ENCODE data around the gene MROH2A. TPM values are rescaled to one million over a fixed set of nuclear protein-coding genes. Genes with fewer than 3 reads are reported as not detected.

Gene MROH2A
- total RNA-seq, 4 donors from 2014 or later = not detected

DNA sequence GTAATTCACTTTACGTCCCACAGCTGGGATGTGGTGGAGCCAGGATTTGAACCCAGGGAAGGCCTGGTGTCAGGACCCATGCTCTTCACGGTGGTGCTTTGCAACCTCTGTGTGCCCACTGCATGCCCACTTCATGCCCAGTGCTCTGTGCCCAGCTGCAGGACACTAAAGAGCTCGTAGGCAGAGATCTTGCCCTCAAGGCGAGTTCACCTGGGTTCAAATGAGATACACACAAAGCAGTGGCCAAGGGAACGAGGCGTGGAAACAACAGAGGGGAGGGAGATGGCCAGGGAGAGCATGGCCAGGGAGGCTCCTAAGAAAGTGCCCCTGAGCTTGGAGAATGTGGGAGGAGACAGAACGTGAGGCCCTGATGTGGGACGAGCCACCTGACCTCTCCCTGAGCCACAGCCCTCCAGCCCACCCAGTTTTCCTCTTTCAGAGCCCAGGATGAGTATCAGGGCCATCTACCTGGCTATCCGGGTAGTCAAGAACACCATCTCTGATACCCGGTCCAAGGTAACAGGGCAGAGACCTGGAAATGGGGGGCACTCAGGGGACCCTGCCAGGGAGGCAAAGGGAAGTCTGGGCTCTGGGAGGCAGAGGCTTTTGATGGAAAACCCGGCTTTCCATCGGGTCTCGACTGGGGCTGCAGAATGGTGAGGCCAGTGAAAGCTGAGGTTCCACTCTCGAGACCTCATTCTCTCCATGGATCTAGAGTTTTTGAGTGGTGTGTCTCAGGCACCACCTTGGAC is 20.4 kb downstream of the MROH2A start:
- DNase-seq (ENCODE audit: low spot score in 2 of 2) = no peak
- H3K27me3 ChIP-seq = no peaks in the 10 kb centered on the region
- WGBS, 2 donors = 72 to 77% methylated on average over 14 of the region's 14 CpGs
- no peak overlapping the region for H3K27ac ChIP-seq
- no peaks in the 10 kb centered on the region for H3K36me3 ChIP-seq
- TF ChIP-seq, protein P1, sequence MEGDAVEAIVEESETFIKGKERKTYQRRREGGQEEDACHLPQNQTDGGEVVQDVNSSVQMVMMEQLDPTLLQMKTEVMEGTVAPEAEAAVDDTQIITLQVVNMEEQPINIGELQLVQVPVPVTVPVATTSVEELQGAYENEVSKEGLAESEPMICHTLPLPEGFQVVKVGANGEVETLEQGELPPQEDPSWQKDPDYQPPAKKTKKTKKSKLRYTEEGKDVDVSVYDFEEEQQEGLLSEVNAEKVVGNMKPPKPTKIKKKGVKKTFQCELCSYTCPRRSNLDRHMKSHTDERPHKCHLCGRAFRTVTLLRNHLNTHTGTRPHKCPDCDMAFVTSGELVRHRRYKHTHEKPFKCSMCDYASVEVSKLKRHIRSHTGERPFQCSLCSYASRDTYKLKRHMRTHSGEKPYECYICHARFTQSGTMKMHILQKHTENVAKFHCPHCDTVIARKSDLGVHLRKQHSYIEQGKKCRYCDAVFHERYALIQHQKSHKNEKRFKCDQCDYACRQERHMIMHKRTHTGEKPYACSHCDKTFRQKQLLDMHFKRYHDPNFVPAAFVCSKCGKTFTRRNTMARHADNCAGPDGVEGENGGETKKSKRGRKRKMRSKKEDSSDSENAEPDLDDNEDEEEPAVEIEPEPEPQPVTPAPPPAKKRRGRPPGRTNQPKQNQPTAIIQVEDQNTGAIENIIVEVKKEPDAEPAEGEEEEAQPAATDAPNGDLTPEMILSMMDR (IDR thresholded peaks at IDR 0.05) = no peak
- TF ChIP-seq EP300 (IDR thresholded peaks at IDR 0.05) (no peak), POLR2A (IDR thresholded peaks at IDR 0.05) (no peak)
- H3K4me3 ChIP-seq = no peak overlapping the region
- H3K9me3 ChIP-seq = no peaks in the 10 kb centered on the region
- no peaks in the 10 kb centered on the region for H3K4me1 ChIP-seq

- Histone ChIP-seq H3K9me3 (no peaks in the 10 kb centered on the region), H3K4me3 (no peak overlapping the region), H3K27ac (no peak overlapping the region), H3K4me1 (no peaks in the 10 kb centered on the region), H3K27me3 (no peaks in the 10 kb centered on the region), H3K36me3 (no peaks in the 10 kb centered on the region)
- DNase-seq (ENCODE audit: low spot score in 2 of 2) = no peak
- TF ChIP-seq POLR2A (IDR thresholded peaks at IDR 0.05) = no peak
- TF ChIP-seq, protein P1 (IDR thresholded peaks at IDR 0.05) = no peak
- no peak for TF ChIP-seq EP300 (IDR thresholded peaks at IDR 0.05)
- WGBS, 2 donors = 56 to 62% methylated on average over 7 of the region's 7 CpGs
Observed at GRCh38 chr2:233799087-233799665, 21.0 kb downstream of the MROH2A start.

- 54 to 76% methylated on average over 5 of the region's 5 CpGs for WGBS, 2 donors
- TF ChIP-seq, protein P1 (IDR thresholded peaks at IDR 0.05) = no peak
Observed at GRCh38 chr2:233799716-233800115, 21.6 kb downstream of the MROH2A start.

DNA sequence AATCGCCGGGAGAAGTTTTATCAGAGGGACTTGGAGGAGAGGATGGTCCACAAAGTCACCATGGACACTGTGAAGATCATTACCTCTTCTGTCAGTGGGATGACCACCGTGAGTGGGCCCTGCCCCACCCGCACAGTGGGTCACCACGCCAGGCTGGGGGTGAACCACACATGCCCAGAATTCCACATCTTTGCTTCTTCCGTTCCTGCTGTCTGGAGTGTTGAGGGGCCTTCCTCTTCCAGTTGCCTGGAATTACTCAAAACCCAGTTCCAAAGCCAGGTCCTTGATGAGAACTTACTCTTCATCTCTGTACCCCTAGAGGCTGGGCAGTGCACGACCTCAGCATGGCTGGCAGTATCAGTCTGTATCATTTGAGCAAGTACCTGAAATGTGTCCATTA is 22.1 kb downstream of the MROH2A start:
- WGBS, 2 donors = 78 to 81% methylated on average over 7 of the region's 7 CpGs
- no peaks in the 10 kb centered on the region for H3K9me3 ChIP-seq
- no peaks in the 10 kb centered on the region for H3K27me3 ChIP-seq
- TF ChIP-seq EP300 (IDR thresholded peaks at IDR 0.05) = no peak
- no peak for TF ChIP-seq POLR2A (IDR thresholded peaks at IDR 0.05)
- TF ChIP-seq, protein P1 (IDR thresholded peaks at IDR 0.05) = no peak
- H3K36me3 ChIP-seq = no peaks in the 10 kb centered on the region
- H3K4me3 ChIP-seq = no peak overlapping the region
- H3K4me1 ChIP-seq = no peaks in the 10 kb centered on the region
- no peak for DNase-seq (ENCODE audit: low spot score in 2 of 2)
- H3K27ac ChIP-seq = no peak overlapping the region

More at GRCh38 chr2:233799716-233800115, 21.6 kb downstream of the MROH2A start:
- no peaks in the 10 kb centered on the region for H3K36me3 ChIP-seq
- no peak overlapping the region for H3K27ac ChIP-seq
- H3K4me3 ChIP-seq = no peak overlapping the region
- no peaks in the 10 kb centered on the region for H3K9me3 ChIP-seq
- DNase-seq (ENCODE audit: low spot score in 2 of 2) = no peak
- H3K27me3 ChIP-seq = no peaks in the 10 kb centered on the region
- H3K4me1 ChIP-seq = no peaks in the 10 kb centered on the region

DNA sequence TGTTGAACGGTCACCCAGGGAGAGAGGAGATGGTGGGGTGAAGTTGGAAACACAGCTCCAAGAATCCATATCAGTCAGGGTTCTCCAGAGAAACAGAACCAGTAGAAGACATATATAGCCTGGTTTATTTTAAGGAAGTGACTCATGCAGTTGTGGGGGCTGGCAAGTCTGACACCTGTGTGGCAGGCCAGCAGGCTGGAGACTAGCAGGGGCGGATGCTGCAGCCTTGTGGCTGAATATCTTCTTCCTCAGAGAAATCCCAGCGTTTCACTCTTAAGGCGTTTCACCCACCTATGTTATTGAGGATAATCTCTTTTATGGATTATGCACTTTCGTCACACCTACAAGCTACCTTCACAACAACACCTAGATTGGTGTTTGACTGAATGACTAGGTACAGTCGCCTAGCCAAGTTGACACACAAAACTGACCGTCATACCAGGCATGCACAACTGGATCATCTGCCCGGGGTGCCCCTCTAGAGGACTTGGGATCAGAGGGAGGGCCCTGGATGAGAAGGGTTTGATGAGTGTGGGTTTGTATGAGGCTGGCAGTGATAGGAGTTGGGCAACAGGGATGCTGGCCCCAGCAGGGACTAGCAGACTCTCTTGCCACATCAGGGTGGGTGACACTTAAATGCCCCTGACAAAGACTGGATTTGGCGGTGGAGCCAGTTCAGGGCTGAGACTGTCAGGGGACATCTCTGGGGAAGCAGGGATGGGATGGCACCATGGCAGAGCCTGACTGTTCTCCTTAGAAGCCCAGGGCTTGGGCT is 23.4 kb downstream of the MROH2A start:
- TF ChIP-seq POLR2A (IDR thresholded peaks at IDR 0.05) (no peak), EP300 (IDR thresholded peaks at IDR 0.05) (no peak)
- TF ChIP-seq, protein P1 (IDR thresholded peaks at IDR 0.05) = no peak
- H3K27me3 ChIP-seq = no peaks in the 10 kb centered on the region
- H3K27ac ChIP-seq = no peak overlapping the region
- WGBS, 2 donors = 75 to 79% methylated on average over 9 of the region's 9 CpGs
- DNase-seq (ENCODE audit: low spot score in 2 of 2) = no peak
- no peaks in the 10 kb centered on the region for H3K36me3 ChIP-seq
- no peaks in the 10 kb centered on the region for H3K4me1 ChIP-seq
- no peaks in the 10 kb centered on the region for H3K9me3 ChIP-seq
- H3K4me3 ChIP-seq = no peak overlapping the region

All from tibial nerve (tissue), 4 donors.